GM13977 (cell line): ENCODE results near the gene KLRG1.

Experiments used
- DNase-seq: peaks from one replicate; pipeline ENCODE4 v3.0.0; 2012; ENCODE audit warnings: low spot score
- in situ Hi-C: fragments of 300-500 bp; cut with MboI; formaldehyde crosslinking; loops from one replicate; pipeline ENCODE4 v1.12.0; 2022; ENCODE audit warnings: low sequenced_read_pairs, low pct_unique_long_range_greater_than_20kb, mixed read lengths, inconsistent platforms; ENCODE audit not compliant: unreplicated experiment
- TF ChIP-seq, protein P1 (sequence below): IDR thresholded peaks from 2 replicates; pipeline ENCODE4 v1.5.1; 2012; ENCODE audit warnings: mild to moderate bottlenecking, control low read depth; ENCODE audit not compliant: insufficient read depth; ENCODE audit errors: extremely low read depth, missing control alignments

KLRG1 gene

DNA sequence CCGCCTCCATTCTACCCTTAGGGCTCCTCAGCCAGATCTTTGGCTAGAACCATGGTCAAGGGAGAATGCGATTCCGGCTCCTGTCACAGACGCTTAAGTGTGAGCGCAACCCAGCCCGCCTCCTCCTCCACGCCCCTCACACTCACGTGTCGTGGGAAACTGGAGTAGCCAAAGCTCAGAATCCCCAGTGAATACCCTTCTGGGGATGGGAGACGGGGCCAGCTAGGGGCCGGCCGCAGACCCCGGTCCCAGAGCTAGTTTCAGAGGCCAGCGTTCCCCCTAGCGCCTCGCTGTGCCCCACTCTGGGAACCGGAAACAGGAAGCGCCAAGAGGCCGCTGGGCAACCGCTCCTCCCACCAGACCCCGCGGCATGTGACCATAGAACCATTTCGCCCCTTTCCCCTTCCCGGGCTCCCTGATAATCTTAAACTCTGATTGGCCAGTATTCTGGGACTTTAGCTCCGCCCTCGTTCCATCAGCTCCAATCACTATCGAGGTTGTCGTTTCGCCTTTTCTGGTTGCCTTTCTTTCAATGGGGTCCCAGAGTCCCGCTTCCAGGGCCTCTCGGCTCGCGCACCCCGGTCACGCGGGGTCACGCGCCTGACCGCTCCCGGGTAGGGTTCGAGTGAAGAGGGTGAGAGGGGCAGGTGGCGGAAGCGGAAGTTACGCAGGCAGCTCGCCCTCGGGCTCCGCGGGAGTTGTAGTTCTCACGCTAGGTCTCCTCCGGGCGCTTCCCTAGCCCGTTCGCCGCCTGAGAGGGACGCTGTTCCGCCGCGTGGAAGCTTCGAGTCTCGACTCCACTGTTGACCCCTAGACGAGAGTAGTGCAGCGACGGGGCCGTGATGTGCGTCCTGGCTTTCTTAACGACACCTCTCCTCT, 39.8 kb upstream of the KLRG1 start, which contains the start of gene M6PR:
Gene M6PR (minus strand): TSS at position 304 of the 879 bp plus-strand sequence. CDS start 3,241 bp downstream, outside the sequence.
- TF ChIP-seq, protein P1, sequence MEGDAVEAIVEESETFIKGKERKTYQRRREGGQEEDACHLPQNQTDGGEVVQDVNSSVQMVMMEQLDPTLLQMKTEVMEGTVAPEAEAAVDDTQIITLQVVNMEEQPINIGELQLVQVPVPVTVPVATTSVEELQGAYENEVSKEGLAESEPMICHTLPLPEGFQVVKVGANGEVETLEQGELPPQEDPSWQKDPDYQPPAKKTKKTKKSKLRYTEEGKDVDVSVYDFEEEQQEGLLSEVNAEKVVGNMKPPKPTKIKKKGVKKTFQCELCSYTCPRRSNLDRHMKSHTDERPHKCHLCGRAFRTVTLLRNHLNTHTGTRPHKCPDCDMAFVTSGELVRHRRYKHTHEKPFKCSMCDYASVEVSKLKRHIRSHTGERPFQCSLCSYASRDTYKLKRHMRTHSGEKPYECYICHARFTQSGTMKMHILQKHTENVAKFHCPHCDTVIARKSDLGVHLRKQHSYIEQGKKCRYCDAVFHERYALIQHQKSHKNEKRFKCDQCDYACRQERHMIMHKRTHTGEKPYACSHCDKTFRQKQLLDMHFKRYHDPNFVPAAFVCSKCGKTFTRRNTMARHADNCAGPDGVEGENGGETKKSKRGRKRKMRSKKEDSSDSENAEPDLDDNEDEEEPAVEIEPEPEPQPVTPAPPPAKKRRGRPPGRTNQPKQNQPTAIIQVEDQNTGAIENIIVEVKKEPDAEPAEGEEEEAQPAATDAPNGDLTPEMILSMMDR, result peak; percentile 85
- DNase-seq, result peak; percentile 90
- in situ Hi-C loops, result no loop called here

DNA sequence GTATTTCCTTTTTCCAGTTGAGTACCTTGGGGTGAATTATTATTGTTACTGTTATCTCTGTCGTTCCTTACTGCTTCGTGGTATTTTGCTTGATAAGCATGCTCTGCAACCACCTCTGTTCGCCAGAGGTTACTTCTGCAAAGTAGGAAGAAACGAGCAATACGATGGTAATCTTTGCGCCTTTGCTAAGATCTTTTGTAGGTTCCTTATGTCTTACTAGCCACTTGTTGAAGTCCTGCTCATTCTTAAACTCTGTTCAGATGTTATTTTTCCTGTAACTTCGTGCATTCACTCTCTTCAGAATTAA, 39.2 kb upstream of the KLRG1 start:
- DNase-seq, result no peak
- in situ Hi-C loops, result no loop called here
- TF ChIP-seq, protein P1, result no peak

GRCh38 chr12:8950702-8951478, 38.5 kb upstream of the KLRG1 start:
- in situ Hi-C loops, result no loop called here
- TF ChIP-seq, protein P1, result no peak
- peak; percentile 23 for DNase-seq

DNA sequence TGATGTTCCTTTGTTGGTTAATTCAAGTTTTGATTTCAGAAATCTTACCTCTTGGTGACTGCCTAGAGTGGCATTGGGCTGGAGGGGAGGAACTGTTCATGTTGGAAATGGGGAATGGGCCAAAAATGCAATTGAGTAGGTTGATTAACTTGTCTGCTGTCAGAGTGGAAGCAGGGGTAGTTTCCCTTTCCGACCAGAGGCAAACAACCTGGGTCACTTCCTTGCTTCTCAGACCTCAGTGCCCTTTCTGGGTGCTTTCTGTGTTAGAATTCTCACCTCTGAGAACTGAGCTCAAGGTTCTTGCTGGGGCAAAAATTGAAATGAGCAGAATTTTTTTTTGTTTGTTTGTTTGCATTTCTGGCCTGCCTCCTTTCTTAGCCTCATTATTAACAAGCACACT, 37.6 kb upstream of the KLRG1 start:
- in situ Hi-C loops, result no loop called here
- no peak for DNase-seq
- TF ChIP-seq, protein P1, result no peak

GRCh38 chr12:8953773-8954402, 35.5 kb upstream of the KLRG1 start:
- no peak for DNase-seq
- in situ Hi-C loops, result no loop called here
- TF ChIP-seq, protein P1, result no peak

DNA sequence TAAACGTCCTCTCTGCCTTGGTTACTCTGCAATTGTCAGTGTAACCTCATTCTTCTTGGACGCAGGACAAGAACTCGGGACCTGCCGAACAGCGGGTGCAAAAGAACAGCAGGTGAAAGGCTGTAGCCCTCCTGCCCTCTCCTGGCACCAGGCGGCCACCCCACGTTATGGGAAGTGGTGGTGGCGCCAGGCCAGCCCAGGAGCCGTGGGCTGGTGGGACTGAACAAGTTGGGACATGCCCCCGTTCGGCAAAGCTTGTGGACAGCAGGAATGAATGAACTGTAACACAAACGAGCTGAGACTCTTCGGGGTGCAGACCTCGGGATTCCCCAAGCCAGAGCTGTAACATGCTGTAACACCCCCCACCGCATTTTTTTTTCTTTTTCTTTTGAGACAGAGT, 33.3 kb upstream of the KLRG1 start:
- in situ Hi-C loops, result no loop called here
- DNase-seq, result no peak

More for the DNA sequence above, 33.3 kb upstream of the KLRG1 start:
- TF ChIP-seq, protein P1, result no peak
